ENCODE data around the gene CCDC154. TPM values are rescaled to one million over a fixed set of nuclear protein-coding genes. Genes with fewer than 3 reads are reported as not detected.

CCDC154 gene
- total and polyA plus RNA-seq, 2 donors (not counting 1 experiment from before 2014, with no cell fraction given), result 12.4 to 22.9 TPM

DNA sequence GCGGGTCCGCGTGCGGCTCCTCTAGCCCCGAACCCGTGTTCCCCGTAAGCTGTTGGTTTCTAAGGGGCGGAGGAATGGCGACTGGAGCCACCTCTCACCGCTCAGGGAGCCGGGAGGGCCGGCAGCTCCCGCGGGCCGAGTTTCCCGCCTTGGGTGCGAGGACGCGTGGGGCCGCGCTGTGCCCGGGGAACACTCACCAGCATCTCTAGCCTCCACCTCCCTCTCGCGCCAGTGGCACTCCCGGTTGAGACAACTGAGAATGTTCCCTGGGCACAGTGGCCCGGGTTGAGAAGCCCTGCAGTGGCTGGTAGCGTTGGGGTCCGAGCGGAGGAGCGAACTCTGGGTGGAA is 49.4 kb upstream of the CCDC154 start:
- peaks cover 31% of the 10 kb centered on the region for H4K20me1 ChIP-seq (ENCODE audit: control insufficient read depth, insufficient read depth, low read length, poor library complexity, severe bottlenecking)
- CTCF ChIA-PET, result interaction anchor here (1.3 kb wide), 1 partner anchor 65 kb away, joined by 4 read pairs; no protein-coding TSS in a partner anchor
- peak overlapping the region; percentile 85 for H3K9ac ChIP-seq (ENCODE audit: low read length)
- peak overlapping the region; percentile 29 to 96 for H3K27ac ChIP-seq (ENCODE audit: low read length in 2 of 2)
- no peak for TF ChIP-seq EZH2 (IDR thresholded peaks at IDR 0.05; ENCODE audit: borderline replicate concordance, insufficient read depth, low read depth, low read length, poor library complexity, severe bottlenecking)
- TF ChIP-seq, protein P1, sequence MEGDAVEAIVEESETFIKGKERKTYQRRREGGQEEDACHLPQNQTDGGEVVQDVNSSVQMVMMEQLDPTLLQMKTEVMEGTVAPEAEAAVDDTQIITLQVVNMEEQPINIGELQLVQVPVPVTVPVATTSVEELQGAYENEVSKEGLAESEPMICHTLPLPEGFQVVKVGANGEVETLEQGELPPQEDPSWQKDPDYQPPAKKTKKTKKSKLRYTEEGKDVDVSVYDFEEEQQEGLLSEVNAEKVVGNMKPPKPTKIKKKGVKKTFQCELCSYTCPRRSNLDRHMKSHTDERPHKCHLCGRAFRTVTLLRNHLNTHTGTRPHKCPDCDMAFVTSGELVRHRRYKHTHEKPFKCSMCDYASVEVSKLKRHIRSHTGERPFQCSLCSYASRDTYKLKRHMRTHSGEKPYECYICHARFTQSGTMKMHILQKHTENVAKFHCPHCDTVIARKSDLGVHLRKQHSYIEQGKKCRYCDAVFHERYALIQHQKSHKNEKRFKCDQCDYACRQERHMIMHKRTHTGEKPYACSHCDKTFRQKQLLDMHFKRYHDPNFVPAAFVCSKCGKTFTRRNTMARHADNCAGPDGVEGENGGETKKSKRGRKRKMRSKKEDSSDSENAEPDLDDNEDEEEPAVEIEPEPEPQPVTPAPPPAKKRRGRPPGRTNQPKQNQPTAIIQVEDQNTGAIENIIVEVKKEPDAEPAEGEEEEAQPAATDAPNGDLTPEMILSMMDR (IDR thresholded peaks at IDR 0.05), result no peak
- no peaks in the 10 kb centered on the region for H3K27me3 ChIP-seq (replicated peaks in 1 of 4; ENCODE audit: control extremely low read depth in 1 of 4, control insufficient read depth in 3 of 4, insufficient read depth in 4 of 4, low read length in 3 of 4)
- H3K9me3 ChIP-seq (ENCODE audit: control extremely low read depth in 1 of 3, control insufficient read depth in 2 of 3, insufficient read depth in 1 of 3, low read length in 2 of 3), result no peaks in the 10 kb centered on the region
- Mint-ChIP-seq H3K27ac (peak overlapping the region; percentile 79), H3K4me3 (peak overlapping the region; percentile 97), H3K9me3 (ENCODE audit: insufficient read depth) (no peaks in the 10 kb centered on the region), H3K4me1 (peaks cover 17% of the 10 kb centered on the region), H3K27me3 (no peaks in the 10 kb centered on the region)
- peak overlapping the region; percentile 90 for H2AFZ ChIP-seq (ENCODE audit: insufficient read depth, low read depth, low read length, poor library complexity, severe bottlenecking)
- H3K79me2 ChIP-seq (ENCODE audit: control insufficient read depth, insufficient read depth, low read length), result peaks cover 57% of the 10 kb centered on the region
- ATAC-seq (ENCODE audit: low read depth) (no peak), DNase-seq (no peak)
- H3K4me1 ChIP-seq (ENCODE audit: control insufficient read depth in 2 of 2, insufficient read depth in 2 of 2, low read length in 2 of 2), result peaks cover 17 to 25% of the 10 kb centered on the region in 2 donors
- intact Hi-C loops (cut with micrococcal nuclease), result loop anchor here (1.0 to 5.0 kb wide), 5 partner anchors 13 to 119 kb away; partner anchors contain the start of genes CLCN7, CRAMP1, IFT140 and UQCC4
- H3K36me3 ChIP-seq (replicated peaks in 1 of 2; ENCODE audit: control extremely low read depth in 1 of 2, control insufficient read depth in 1 of 2, extremely low read depth in 1 of 2, insufficient read depth in 2 of 2, low read length in 1 of 2), result peaks cover 0 to 30% of the 10 kb centered on the region in 2 experiments
- peak overlapping the region; percentile 36 to 87 (median 75) for H3K4me3 ChIP-seq (ENCODE audit: control extremely low read depth in 1 of 5, extremely low read depth in 1 of 5, insufficient read depth in 1 of 5, low read depth in 2 of 5, low read length in 4 of 5)
- WGBS (ENCODE audit: insufficient coverage), result 1% methylated on average over 28 of the region's 30 CpGs
- H3K4me2 ChIP-seq (replicated peaks; ENCODE audit: low read depth, low read length, poor library complexity, severe bottlenecking), result peak overlapping the region; percentile 99
- POLR2A ChIA-PET, result interaction anchor here (0.7 to 2.9 kb wide), 6 partner anchors 18 to 123 kb away, joined by 3 to 21 read pairs (median 8); partner anchors contain the start of genes CCDC154 and UQCC4
